NCI-H526 (cell line): Measurements from ENCODE around the gene ISCA2.
"Not testable (repeated sequence)": the region's sequence is repeated elsewhere in the genome, so short reads cannot be mapped to it uniquely, and the experiment has no call there.

Source experiments
- DNase-seq, 2 experiments: peaks; one replicate each; lab custom pipeline; 2025; lab: John Stamatoyannopoulos, UW

Gene ISCA2

DNA sequence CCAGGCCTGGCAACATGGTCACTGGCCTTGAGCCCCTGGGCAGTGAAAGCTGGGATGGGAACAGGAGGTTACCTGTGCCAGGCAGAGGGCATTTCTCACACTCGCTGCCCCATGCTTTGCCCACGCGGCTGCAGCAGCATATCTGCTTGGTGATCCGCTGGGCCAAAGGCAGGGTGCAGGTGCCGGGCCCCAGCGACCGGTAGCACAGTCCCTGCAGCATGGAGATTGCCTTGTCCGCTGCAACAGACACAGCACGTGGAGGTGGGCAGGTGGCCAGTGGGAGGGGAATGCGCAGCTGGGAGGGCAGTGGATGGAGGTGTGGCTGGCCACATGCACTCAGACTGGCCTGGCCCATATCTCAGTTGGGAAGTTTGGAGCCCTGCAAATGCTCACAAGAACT is 35.3 kb downstream of the ISCA2 start:
- no peak for DNase-seq

DNA sequence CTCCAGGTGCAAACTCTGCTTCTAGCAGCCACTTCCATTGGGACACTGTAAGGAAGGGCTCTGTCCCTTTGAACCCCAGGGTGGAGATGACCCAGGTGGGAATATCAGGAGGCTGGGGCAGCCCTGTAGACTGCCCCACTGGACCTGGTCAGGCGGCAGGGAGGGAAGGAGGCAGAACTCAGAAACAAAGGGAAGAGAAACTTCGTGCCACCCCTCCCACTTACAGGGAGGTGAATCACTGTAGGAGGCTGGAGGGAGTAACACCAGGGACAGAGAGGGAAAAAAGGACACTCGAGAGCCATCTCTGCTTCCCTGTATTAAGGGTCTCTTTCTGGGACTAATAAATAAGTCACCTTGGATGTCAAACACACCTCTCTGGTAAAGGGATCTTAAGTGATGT is 37.4 kb downstream of the ISCA2 start:
- no peak for DNase-seq

DNA sequence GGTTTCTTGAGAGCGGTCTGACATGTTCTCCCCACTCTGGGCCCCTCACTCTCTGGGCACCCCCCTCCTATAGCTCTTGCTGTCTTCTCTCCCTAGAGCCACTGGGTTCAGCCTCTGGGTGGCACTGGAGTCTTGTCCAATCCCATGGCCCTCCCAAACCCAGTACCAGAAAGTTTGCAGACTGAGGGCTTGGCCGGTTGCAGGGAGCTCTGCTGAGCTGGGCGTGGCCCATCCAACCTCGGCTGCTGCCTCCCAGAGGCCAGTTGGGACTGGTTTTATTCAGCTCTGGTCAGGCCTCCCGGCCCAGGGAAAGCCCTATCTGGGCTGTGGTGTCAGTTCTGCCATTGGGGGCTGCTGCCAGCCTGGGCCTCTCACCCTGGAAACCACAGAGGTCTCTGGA is 37.9 kb downstream of the ISCA2 start:
- DNase-seq: peak in 1 of 2 experiments; percentile 33

DNA sequence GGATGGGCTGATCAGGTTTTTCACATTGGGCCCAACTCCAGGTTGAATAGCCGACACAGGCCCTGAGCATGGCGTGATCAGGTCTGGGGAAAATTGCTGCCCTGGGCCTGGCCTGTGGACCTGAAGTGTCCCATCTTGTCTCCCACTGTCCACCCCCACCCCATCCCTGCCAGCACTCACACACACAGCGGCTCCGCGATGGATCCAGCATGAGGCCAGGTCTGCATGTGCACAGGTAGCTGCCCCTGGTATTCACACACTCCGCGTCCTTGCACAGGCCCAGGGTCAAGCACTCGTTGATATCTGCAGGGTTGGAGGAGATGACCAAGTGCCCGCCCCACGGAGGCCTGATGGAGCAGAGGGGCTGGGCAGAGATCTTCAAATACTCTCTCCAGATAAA is 38.7 kb downstream of the ISCA2 start:
- no peak for DNase-seq

DNA sequence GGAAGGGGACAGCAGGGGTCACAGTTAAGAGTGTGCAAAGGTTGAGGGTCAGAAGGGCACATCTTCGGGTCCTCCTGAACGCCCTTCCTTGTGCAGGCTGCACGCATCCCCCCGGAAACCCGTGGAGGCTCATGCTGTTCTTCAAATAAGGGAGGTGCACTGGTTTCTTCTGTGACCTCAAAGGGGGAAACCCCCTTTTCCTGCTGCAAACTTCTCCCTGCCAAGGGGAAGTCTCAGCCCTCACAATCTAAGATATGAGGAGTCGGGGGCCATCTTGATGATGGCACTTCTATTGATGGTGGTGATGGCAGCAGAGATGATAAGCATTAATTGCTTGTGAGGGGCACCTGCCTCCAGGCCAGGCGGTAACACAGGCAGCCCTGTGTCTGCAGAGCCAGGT is 40.0 kb downstream of the ISCA2 start:
- no peak for DNase-seq

DNA sequence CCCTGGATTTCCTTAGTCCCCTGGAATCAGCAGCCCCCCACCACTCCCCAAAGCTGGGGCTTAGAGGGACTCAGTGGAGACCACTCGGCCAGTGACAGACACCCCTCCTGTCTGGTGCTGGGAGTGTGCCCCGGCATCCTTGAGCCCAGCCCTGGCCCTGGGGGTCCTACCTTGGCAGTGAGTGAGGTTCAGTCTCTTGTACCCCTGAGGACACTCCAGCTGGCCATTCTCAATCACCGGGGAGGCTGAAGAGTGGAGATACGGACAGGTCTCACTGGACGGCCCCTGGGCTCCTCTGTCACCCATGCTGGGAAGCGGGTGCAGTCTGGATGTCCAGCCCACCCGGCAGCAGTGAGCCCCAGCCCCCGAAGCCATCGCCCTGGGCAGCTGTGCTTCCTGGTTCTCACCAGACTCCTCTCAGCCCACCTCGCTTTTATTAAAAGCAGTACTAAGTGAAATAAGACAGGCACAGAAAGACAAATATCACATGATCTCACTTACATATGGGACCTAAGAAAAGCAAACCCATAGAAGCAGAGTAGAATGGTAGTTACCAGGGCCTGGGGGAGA is 42.3 kb downstream of the ISCA2 start:
- no peak for DNase-seq

DNA sequence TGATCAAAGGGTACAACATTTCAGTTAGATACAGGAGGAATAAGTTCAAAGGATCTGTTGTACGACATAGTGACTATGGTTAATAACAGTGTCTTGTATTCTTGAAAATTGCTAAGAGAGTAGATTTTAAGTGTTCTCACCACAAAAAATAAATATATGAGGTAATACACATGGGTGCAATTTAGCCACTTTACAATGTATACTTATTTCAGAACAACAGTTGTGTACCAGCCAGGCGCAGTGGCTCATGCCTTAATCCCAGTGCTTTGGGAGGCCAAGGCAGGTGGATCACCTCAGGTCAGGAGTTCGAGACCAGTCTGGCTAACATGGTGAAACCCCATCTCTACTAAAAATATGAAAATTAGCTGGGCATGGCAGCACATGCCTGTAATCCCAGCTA is 42.8 kb downstream of the ISCA2 start:
- not testable (repeated sequence) for DNase-seq

DNA sequence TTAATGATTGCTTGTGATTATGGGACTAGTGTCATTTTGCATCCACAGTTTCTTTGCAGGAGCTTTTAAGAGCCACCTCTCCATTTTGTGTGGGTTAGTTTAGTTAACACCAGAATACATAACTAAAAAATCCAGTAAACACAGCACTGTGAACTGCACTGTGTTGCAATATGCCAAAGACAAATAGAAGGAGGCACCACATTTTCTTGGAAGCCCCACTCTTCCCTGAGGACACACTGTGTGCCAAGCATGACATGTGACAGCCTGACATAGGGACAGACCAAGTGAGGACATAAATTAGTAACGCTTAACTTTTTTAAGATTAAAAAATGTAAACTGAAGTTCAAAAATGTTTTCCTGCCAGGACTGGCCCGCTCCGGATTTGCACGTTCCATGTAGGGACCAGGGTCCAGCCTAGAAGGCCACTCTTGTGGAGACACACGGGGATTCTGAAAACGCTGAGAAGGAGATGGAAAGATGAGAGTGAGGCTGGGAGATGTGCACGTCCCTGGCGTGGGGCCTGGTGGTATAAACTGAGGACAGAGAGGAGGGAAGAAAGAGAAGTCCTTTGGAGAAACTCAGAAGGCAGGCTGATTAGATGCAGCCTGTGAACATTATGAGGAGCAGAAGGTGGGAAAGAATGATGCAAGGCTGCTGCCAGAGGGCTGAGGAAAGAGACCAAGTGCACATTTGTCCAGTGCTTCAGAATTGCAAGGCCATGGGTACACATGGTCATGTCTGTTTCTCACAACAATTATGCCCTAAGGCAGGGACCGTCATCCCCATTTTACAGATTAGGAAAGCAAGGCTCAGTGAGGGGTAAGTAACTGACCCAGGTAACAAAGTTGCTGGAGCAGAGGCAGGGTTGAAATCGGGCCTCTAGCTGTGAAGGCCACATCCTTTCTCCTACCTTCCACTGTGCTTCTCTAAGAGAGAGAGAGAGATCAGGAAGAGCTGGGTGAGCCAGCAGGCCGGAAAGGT is 45.1 kb downstream of the ISCA2 start:
- no peak for DNase-seq

DNA sequence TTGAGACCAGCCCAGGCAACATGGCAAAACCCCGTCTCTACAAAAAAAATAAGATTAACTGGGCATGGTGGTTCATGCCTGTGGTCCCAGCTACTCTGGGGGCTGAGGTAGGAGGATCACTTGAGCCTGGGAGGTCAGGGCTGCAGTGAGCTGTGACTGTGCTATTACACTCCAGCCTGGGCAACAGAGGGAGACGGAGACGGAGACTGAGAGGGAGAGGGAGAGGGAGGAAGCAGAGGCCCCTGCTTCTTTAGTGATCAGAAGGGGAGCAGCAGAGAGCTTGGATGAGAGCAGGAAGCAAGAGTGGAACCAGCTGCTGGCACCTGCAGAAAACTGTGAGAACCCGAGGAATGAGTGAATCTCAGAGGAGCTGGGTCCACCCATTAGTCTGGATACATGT is 45.9 kb downstream of the ISCA2 start:
- no peak for DNase-seq

DNA sequence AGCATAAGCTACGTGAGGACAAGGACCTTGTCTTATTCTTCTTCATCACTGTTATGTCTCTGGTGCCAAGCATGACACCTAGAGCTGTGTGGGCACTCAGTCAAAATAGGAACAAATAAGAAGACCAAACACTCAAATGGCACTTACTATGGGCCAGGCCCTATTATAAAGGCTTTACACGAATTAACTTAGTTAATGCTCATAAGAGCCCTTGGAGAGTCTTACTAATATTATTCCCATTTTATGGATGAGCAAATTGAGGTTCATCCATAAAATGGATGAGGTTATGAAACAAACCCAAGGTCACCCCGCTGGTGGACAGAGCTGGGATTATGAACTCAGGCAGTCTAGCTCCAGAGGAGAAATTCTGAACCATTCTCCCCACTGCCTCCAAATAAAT is 47.7 kb downstream of the ISCA2 start:
- no peak for DNase-seq

DNA sequence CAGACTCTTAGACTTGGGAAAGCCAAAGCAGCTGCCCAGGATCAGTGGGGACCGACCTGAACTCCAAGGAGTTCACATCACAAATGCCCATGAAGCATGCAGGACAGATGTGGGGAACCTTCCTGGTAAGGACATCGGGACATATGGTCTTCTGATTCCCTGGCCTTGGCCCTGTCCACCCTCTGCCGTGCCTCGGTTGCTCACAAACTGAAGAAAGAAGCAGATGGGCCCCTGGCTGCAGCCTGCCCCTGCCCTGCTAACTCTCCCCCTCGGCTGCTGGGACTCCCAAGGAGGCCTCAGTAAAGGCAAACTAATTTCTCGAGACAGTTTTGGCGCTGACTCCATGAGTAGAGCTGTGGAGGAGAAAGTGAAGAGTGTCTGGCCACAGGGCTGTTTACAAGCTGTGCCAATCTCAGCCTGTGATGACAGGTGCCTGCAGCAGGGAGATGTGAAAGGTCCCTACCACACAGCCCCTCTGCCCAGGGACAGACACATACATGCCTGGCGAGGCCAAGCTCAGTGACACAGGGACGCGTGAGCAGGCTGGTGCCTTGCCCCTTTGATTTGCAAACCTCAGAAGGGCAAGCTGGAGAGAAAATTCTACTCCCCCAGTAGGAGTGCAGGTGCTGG is 48.6 kb downstream of the ISCA2 start:
- no peak for DNase-seq

DNA sequence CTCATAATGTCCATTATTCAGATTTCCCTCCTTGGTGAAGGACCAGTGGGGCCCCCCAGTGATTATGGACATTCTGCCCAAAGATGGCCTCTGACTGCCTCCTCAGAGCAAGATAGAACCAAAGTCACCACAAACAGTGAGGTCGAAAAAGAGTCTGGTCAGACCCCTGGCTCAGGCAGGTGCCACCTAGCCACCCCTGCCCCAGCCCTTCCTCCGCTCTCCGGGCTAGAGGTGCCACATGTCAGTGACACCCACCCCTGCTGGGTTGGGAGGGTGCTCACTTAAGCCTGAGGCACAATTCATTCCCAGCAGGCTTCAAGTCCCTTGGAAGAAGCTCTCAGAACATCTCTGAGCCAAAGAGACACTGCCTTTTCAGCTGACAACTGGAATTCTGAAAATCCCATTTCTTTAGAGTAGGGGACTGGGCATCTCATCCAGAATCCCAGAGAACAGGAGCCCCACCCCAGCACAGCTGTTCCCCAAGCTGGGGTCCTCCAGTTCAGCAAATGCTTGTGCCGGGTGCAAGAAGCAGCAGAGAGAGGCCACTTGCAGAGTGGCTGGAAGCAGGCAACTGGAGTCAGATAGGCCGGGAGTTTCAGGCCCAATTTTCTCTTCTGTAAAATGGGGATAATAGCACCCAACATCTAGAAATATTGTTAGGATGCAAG is 50.3 kb downstream of the ISCA2 start:
- DNase-seq: no peak

DNA sequence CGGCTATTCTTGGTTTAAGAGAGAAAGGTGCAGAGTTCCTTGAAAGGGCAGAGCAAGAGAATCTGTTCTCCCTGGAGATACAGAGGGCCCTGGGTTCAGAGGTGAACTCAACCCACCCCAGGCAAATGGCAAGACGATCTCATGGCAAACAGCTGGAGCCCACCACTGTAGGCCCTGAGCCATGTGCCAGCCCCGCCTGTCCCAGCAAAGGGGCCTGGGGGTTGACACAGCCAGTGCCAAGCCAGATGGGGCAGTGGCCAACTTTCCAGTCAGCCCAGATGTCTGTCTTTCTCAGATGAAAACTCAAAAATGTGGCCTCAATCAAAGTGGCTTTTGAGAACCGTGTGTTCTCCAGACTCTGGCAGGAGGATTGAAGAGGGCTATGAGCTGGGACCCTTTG is 51.8 kb downstream of the ISCA2 start:
- no peak for DNase-seq

DNA sequence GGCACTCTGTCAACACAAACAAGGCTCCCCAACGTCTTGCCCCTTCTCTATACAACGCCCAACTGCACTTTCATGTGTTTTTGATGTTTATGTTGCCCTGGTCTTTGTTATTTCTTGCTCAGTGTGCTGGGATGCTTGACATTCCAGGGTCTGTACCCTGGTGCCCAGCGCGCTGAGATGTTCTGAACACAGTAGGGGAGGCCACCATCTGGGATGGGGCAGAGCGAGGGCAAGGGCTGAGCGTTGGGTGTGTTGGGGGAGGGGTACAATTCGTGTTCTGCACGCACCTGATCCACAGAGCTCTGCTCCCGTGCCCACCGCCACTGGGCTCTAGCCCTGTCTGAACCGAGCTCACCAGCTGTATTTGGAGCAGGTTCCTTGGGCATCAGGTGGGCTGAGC is 52.9 kb downstream of the ISCA2 start:
- DNase-seq: no peak
